HG03460 (cell line): ENCODE measurements around the gene TANGO2.
"Not testable (repeated sequence)": the region's sequence is repeated elsewhere in the genome, so short reads cannot be mapped to it uniquely, and the experiment has no call there.

Experiments
- ATAC-seq: cut with Tn5 transposase; IDR thresholded peaks from one replicate; pipeline ENCODE4 v1.9.1; 2021; ENCODE audit not compliant: unreplicated experiment

The TANGO2 gene

DNA sequence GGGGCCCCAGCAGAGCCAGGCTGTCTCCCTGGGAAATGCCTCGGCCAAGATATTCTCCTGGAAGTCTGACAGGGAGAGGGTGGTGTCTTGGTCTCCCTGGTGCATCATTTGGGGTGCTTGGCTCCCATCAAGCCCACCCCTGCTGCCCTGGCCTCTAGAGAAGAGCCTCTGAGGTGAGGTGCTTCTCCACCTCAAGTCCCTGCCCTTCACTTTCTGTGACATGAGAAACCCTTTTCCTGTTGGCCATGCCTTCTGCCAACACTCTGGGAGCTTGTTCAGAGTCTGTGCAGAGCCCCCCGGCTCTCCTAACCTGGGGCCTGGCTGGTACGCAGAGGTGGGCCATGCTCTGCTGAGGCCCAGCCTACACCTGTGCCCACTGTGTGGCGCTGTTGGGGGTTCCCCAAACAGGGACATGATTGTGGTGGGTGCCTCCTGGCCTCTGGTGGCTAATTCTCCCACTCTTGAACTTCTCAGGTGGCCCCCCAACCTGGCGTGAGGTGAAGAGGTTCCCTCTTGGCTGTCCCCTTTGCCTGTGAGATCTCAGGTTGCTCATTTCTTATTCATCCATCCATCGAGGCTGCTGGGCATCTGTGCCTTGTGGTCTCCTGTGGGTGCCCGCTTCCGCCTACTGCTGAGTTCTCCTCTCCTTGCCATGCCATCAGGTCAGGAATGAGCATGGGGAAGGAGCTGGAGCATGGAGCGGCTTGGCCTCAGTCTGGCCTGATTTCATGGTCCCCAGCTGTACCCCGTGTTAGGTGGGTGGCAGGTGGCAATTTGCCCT, 40.0 kb downstream of the TANGO2 start:
- no peak for ATAC-seq

DNA sequence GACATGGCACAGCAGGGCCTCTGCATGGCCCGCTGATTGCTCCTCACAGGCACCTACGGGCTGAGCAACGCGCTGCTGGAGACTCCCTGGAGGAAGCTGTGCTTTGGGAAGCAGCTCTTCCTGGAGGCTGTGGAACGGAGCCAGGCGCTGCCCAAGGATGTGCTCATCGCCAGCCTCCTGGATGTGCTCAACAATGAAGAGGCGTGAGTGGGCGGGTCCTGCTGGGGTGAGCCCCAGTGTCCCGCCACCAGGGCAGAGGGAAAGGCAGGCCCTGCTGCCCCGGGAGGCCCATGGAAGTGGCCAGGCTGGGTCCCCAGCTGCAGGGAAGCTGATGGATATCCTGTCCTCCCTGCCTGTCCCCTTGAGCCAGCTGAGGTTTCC, 40.6 kb downstream of the TANGO2 start:
- no peak for ATAC-seq

DNA sequence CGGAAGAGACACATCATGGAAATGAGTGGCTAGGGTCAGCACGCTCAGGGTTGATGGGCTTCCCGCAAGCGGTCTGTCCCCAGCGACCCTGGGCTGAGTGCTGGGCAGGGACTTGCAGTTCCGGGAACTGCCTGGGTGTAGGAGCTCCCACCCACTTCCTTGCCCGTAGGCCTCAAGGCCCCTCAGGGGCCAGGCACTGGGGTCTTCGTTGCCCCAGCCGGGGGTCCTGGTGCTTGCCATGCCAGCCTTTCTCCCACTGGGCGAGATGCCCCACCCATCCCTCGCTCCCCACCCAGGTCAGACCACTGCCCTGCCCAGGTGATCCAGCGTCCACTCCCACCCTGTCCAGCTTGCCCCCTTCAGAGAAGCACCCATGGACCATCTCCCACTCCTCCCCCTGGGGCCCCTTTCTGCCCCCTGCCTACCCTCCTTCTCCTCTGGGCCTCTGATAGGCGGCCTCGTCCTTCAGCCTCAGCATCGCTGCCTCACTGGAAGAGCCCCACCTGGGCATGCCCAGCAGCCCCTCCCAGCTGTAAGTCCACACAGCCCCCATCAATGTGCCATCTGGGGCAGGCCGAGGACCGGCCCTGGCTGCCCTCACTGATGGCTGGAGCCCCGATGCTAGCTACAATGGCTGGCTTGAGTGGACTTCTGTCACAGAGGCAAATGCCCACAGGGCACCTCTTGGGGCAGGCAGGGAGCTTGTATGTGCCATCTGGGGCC, 41.3 kb downstream of the TANGO2 start:
- no peak for ATAC-seq

DNA sequence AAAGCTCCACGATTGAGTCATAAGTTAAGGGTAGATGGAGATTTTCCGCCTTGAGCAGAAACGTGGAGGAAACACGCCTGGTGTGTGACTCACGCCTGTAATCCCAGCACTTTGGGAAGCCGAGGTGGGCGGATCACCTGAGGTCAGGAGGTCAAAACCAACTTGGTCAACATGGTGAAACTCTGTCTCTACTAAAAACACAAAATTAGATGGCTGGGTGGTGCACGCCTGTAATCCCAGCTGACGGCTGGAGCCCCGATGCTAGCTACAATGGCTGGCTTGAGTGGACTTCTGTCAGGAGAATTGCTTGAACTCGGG, 41.8 kb downstream of the TANGO2 start:
- no peak for ATAC-seq

DNA sequence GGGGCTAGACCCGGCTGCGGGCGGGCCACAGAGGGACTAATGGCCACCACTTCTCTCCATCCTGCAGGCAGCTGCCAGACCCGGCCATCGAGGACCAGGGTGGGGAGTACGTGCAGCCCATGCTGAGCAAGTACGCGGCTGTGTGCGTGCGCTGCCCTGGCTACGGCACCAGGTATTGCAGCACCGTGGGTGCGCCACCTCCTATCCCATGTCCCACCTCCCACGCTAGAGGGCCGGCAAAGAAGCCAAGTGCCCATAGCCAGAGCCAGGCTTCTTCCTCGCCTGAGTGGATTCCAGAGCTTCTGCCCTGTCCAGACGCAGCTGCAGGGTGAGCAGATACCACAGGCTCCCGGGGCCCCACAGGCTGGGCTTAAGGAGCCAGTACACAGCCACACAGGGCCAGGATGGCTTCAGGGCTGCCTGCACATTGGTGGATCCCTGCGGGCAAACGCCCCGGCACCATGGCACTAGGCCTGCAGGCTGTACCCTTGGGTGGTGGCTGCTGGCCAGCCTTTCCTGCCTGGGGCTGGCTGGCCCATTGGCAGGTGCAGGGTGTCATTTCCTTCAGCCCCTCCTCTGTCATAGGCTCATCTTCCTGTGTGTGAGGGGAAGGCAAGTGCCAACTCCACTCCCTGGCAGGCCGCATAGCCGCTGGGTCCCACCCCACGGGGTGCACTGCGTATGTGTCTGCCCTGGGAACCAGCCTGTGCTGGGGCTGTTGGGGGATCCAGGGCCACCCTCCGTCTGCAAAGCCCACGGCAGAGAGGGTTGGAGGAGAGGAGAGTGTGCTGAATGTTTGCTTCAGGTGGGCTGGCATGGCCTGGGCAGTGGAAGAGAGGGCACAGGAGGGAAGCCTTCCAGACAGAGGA, 42.6 kb downstream of the TANGO2 start:
- no peak for ATAC-seq

DNA sequence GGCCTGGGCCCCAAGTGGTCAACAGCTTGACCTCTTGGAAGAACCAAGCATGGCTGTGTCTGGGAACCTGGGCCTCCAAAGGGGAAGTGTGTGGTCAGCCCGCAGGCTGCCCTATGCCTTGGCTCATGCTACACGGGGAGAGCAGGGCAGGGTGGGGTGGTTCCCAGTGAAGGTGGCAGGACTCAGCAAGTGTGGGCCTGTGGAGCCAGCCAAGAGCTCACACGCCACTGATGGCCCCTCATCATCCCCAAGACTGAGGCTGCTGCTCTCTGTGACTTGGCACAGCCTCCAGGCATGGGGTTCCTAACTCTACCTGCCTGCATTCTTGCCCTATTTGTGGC, 43.2 kb downstream of the TANGO2 start:
- ATAC-seq, result no peak

DNA sequence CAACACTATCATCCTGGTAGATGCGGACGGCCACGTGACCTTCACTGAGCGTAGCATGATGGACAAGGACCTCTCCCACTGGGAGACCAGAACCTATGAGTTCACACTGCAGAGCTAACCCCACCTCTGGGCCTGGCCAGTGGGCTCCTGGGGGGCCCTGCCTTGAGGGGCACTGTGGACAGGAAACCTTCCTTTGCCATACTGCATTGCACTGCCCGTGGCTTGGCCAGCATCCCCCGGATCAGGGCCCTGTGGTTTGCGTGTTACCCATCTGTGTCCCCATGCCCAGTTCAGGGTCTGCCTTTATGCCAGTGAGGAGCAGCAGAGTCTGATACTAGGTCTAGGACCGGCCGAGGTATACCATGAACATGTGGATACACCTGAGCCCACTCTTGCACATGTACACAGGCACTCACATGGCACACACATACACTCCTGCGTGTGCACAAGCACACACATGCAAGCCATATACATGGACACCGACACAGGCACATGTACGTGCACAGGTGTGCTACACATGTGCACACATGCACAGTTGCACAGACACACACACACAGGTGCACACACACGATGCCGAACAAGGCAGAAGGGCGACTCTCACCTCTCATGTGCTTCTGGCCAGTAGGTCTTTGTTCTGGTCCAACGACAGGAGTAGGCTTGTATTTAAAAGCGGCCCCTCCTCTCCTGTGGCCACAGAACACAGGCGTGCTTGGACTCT, 43.8 kb downstream of the TANGO2 start:
- ATAC-seq, result no peak

DNA sequence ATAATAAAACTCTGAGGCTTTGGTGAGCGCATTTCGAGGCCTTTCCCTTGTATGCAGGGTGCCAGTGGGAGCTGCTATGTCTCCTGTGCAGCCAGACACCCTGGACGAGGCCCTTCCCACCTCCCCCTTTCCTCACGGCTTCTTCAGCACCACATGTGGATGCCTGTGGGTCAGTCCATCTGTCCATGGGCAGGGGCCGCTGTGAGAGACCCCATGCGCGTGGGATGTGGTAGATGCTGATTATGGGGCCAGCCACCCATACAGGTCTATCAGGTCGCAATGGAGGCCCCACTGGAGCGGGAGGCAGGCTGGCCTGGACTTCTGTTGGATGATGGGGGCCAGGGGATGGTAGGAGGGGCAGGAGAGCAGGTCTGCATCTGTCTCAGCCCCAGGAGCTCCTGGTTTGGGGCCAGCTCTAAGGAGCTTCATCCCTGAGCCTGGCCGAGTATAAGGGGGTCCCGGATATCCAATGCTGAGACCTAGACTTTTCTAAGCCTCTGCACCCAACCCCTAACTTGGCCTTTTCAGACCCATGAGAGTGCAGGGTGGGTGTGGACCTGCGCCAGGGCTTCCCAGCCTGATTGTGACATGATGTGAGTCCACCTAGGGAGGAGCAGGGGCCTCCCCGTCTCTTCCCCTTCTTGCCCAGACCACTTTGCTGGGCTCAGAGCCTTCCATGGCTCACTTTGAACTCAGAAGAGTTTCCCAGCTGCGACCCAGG, 45.1 kb downstream of the TANGO2 start:
- ATAC-seq, result no peak

DNA sequence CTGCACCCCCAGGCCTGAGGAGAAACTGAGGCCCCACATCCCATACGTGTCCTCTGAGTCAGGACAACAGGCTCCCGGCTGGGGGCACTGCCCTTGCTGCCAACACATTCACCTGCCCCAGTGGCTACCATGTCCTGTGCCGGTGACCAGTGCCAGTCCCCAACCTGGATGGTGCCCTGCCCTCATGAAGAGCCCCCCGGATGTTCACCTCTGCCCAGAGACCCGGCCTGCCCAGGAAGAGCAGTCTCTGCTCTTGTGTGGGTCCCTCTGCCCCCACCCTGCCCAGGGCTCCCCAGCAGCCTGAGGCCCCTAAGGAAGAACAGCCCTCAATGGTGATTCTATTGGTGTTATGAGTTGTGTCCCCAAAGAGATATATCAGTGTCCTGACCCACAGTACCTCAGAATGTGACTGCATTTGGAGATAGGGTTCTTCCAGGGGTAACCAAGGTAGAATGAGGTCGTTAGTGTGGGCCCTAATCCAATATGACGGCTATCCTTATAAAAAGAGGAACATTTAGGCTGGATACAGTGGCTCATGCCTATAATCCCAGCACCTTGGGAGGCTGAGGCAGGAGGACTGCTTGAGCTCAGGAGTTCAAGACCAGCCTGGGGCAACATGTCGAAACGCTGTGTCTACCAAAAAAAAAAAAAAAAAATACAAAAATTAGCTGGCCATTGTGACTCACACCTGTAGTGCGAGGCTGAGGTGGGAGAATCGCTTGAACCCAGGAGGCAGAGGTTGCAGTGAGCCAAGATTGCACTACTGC, 45.9 kb downstream of the TANGO2 start:
- ATAC-seq, result no peak

DNA sequence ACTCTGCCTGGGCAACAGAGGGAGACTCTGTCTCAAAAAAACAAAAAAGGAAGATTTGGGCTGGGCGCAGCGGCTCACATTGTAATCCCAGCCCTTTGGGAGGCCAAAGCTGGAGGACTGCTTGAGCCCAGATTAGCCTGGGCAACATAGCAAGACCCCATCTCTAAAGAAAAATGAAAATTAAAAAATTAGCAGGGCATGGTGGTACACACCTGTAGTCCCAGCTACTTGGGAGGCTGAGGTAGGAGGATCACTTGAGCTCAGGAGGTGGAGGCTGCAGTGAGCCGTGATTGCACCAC, 46.4 kb downstream of the TANGO2 start:
- ATAC-seq, result not testable (repeated sequence)

DNA sequence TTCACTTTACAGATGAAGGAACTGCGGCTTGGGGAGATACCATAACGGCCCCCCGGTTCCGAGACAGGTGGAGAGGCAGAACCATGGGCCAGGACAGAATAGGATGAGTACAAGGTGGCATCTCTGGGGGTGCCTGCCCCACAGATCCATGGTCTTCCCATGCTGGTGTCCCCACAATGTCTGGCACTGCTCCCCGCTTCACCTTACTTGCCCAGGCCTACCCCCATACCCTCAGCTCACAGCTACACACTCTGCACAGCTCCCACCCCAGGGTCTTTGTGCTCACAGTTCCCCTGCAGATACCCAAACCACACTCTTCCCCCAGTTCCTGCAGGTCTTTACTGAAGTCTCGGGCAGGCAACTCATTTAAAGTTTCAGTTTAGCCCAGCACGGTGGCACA, 47.7 kb downstream of the TANGO2 start:
- no peak for ATAC-seq

DNA sequence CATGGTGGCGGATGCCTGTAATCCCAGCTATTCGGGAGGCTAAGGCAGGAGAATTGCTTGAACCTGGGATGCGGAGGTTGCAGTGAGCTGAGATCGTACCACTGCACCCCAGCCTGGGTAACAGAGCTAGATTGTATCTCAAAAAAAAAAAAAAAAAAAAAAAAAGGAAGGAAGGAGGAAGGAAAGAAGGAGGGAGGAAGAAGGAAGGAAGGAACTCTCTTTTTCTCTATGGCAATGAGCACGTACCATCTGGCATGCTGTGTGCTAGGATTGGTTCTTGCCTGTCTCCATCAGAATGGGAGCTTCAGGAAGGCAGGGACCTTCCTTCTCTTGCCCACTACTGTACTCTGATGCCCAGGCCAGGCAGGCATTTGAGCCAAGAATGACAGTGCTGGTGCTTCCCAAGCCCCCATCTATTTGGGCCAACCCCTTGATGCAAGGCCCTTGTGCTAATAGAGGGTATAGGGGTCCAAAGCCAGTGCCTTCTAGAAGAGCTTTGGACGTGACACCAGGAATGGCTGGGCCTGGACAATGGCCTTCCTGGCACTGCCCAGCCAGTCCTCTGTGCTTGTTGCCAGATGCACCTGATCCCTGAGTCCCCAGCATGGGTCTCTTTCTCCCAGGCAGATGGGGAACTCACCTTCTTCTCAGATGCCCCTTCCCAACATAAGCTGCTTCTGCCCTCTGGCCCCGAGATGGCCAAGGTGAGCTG, 48.6 kb downstream of the TANGO2 start:
- ATAC-seq, result no peak

DNA sequence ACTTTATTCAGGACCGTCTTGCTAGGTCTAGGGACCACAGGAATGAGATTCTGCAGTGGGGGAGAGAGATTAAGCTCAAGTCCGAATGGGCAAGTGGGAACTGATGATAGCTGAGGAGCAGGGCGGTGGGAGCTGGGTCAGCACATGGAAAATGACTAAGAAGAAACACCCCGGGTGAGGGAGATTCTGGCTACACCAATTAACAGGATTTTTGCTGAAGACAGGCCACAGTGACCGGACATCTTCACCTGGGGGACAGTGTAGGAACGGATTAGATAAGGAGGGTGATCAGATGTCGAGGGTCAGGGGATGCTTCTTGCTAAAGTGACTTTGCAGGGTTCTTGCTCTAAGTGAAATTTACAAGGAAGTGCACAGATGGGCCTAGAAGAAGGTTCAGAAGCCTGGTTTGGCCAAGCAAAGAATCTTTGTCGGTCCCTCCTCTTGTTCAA, 50.6 kb downstream of the TANGO2 start:
- no peak for ATAC-seq

DNA sequence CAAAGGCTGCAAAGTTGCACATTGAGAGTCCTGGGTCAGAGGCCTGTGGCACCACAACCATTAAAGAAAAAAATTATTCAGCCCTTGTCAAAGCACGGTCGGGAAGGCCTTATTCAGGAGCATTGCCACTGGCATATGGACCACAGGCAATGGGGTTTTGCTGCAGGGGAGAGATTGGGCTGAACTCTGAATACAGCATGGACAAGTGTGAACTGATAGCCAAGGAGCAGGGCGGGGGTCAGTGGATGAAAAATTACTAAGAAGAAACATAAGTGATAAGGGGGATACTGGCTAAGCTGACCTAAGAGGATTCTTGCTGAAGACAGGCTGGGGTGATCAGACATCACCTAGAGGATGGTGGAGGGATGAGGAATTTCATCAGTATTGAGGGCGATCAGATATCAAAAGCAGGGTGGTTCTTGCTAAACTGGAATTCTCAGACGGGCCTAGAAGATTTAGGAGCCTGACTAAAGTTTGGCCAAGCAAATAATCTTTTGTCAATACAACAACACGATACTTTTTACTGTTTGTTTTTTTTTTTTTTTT, 55.8 kb downstream of the TANGO2 start:
- ATAC-seq, result no peak

DNA sequence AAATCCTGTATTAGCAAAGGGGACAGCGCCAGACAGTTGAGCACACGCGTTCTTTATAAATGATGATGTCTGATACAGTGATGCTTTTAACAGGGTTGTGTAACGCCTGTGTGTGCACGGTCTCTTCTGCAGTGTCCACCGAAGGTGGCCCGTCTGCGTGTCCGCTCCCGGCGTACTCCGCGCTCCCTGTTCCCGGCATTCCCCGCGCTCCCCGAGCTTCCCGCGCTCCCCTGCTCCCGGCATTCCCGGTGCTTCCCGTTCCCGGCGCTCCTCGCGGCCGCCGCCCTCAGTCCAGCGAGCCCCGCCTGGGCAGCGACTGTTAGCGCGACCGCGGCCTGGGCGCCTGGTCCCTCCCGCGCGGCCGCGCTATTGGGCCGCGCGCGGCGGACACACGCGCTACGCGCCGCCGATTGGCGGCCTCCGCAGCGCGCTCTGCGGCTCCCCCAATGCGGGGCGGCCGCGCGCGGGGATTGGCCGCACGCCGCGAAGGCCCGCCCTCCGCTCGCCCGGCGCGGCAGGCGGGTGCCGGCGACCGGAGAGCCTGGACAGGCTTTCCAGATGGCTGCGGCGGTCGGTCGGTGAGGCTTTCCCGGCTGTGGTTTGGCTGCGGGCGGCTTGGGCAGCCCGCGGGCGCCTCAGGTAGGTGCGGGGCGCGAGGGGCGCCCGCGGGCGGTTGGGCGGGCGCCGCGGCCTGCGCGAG, 59.0 kb downstream of the TANGO2 start, which contains the start of gene DGCR8:
DGCR8 (plus strand) TSS at position 497 of the 700 bp plus-strand sequence. CDS start 5,723 bp downstream, outside the sequence.
- peak; percentile 68 for ATAC-seq

DNA sequence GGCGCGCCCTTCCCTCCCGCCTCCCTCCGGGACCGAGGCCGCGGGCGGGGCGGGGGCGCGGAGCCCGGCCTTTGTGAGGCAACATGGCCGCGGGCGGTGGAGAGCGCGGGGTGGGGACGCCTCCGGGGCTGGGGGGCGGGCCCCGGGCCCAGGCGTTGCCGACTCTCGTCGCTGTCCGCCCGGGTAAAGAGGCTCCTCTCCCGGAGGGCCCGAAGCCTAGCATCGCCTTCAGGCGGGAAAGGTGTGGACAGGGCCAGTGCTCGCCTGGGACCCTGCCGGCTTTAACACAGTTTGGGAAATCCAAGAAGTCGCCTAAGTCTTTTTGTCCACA, 59.5 kb downstream of the TANGO2 start:
- ATAC-seq, result peak; percentile 60

DNA sequence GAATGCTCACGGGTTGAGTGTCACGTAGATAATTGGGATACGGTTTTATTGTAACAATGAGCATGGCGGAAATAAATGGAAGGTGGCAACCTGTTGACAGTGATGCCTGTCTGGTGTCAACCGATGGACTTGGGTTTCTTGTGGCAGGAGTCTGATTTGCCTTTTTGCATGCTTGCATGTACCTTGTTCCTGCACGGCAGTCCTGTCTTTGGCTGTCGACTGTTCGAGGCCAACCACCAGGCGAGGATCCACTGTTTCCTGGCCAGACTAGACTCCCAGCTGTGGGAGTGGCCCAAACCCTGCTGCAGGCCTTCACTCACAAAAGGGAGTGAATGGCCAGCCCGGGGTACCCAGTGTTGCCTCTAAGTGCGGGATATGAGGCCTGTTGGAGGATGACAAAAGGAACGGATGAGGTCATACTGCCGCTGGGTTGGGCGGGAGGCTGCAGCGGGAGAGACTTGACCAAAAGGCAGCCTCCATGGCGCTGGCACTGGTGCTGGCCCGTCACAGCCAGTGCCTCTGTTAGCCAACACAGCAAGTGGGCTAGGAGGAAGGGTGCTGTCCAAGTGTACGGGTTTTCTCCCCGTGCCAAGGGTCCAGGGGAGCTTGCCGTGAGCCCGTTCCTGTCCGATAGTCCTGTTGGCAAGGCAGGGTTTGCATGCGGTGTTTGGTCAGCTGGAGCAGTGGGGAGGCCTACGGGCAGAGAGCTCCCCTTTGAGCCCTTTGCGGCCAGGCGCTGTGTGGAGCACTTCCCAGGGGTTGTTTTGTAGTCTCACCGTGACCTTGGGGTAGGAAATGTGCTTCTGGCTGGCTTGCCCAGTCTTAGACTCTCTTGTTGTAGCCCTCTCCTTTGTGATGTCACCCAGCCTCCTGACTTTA, 60.1 kb downstream of the TANGO2 start:
- ATAC-seq, result no peak
